Spleen (tissue), 11 donors: ENCODE measurements around the gene PDE4D. TPM values are rescaled to one million over a fixed set of nuclear protein-coding genes. Genes with fewer than 3 reads are reported as not detected.
A peak's percentile ranks its signal among the peaks of the same experiment; 100 is the strongest.

Experiments used
- DNase-seq: peaks from one replicate; pipeline ENCODE4 v3.0.0-alpha.2; 2020
- H3K27ac ChIP-seq, 8 donors: fragments of 200-600 bp; sonication (generic) in 7 of 8; 1 replicate in 4 of 8; 2 replicates in 4 of 8; pipeline versions ENCODE4 v1.5.0 to v1.8.0; 2016 to 2021; ENCODE audit warnings: inconsistent platforms in 4 of 8, mild to moderate bottlenecking in 4 of 8, moderate library complexity in 1 of 8
- H3K27me3 ChIP-seq, 7 donors: fragments of 200-600 bp; sonication (generic) in 6 of 7; replicated peaks in 1 of 7; 1 replicate in 4 of 7; 2 replicates in 3 of 7; pipeline versions ENCODE4 v1.5.0 to v1.8.0; 2016 to 2021; ENCODE audit warnings: inconsistent platforms in 3 of 7, mild to moderate bottlenecking in 1 of 7
- H3K36me3 ChIP-seq, 6 donors: fragments of 200-600 bp; sonication (generic) in 5 of 6; 1 replicate in 4 of 6; 2 replicates in 2 of 6; pipeline versions ENCODE4 v1.5.0 to v1.8.0; 2016 to 2021; ENCODE audit warnings: inconsistent platforms in 2 of 6
- H3K4me1 ChIP-seq, 6 donors: fragments of 200-600 bp; sonication (generic) in 5 of 6; 1 replicate in 3 of 6; 2 replicates in 3 of 6; pipeline versions ENCODE4 v1.5.0 to v1.8.0; 2016 to 2021; ENCODE audit warnings: inconsistent platforms in 3 of 6
- H3K4me3 ChIP-seq, 8 donors: fragments of 200-600 bp; sonication (generic) in 7 of 8; 1 replicate in 4 of 8; 2 replicates in 4 of 8; pipeline versions ENCODE4 v1.5.0 to v1.8.0; 2016 to 2021; ENCODE audit warnings: inconsistent platforms in 4 of 8, mild to moderate bottlenecking in 4 of 8, moderate library complexity in 2 of 8
- H3K9me3 ChIP-seq, 8 donors: fragments of 200-600 bp; sonication (generic) in 7 of 8; 1 replicate in 4 of 8; 2 replicates in 4 of 8; pipeline versions ENCODE4 v1.5.0 to v1.8.0; 2016 to 2021; ENCODE audit warnings: inconsistent platforms in 4 of 8
- CTCF ChIP-seq, 11 experiments: fragments of 200-600 bp in 7 of 11; fragments of 450-650 bp in 4 of 11; sonication (generic) in 4 of 11; IDR thresholded peaks in 8 of 11; conservative IDR thresholded peaks in 3 of 11; 1 replicate in 7 of 11; 2 replicates in 4 of 11; pipeline versions ENCODE4 v1.4.0 to v1.8.0; 2016 to 2021; ENCODE audit warnings: antibody characterized with exemption in 11 of 11, inconsistent platforms in 4 of 11, mild to moderate bottlenecking in 1 of 11
- POLR2A ChIP-seq, 3 donors: fragments of 450-650 bp; IDR thresholded peaks; one replicate each; pipeline ENCODE4 v1.5.1; 2017; ENCODE audit warnings: antibody characterized with exemption in 3 of 3, mild to moderate bottlenecking in 1 of 3
- POLR2AphosphoS5 ChIP-seq, 3 donors: sonication (generic); formaldehyde crosslinking; IDR thresholded peaks; one replicate each; pipeline ENCODE4 v1.5.1; 2017; ENCODE audit warnings: antibody characterized with exemption in 3 of 3
- WGBS, 5 donors: extraction: QIAGEN DNeasy Blood & Tissue Kit in 3 of 5; methylation state at CpG; one replicate each; pipeline versions ENCODE4 v1.1.5 to v1.1.7; 2013 to 2018; 5-methylcytosine and 5-hydroxymethylcytosine counted together
- intact Hi-C: fragments of 100-400 bp; cut with DNase I; formaldehyde crosslinking; loops from one replicate; pipeline ENCODE4 v1.15.0; 2023; ENCODE audit warnings: low total_unique reads
- polyA plus RNA-seq, 3 donors: library from polyadenylated mRNA; stranded (reverse); fragments of 200-250 nt; gene quantifications; one replicate each; pipeline ENCODE4 v1.2.1, GENCODE V29; 2013
- total RNA-seq, 7 donors: library from RNA; depleted of rRNA in 3 of 7; stranded (reverse); fragments of >200 nt in 3 of 7; fragmentation: NEBNext Ultra II Directional in 4 of 7; extraction: Animal tissue kit (Norgen Biotek cat#: 25700) in 4 of 7; gene quantifications; one replicate each; pipeline versions ENCODE4 v1.1.0 to v1.2.1, GENCODE V29; 2016 to 2021
- donor health status: healthy with polysubstance abuse.
- donor health status: DM: no; HTN: no; CAD: no; lungs with moderate emphysema.
- donor health status: DM: no; HTN: no; CAD: no.
- donor health status: Bipolar disorder and iron deficiency.
- donor health status: healthy.
- donor health status: DM: no; HTN: no; CAD: no.
- donor health status: DM: yes; HTN: yes; CAD: no.

Gene PDE4D
- total and polyA plus RNA-seq, 10 donors = 0.88 to 51.8 (median 18.2) TPM

- no peak for DNase-seq
- Histone ChIP-seq H3K9me3 (no peaks in the 10 kb centered on the region), H3K36me3 (no peaks in the 10 kb centered on the region), H3K4me3 (no peak overlapping the region), H3K27ac (no peak overlapping the region), H3K27me3 (no peaks in the 10 kb centered on the region), H3K4me1 (peaks cover 0 to 33% (median 0%) of the 10 kb centered on the region in 6 donors)
- intact Hi-C loops = loop anchor here (10.0 kb wide), 1 partner anchor 1152 kb away; the partner anchor contains the start of genes ERCC8 and NDUFAF2
- TF ChIP-seq POLR2AphosphoS5 (IDR thresholded peaks at IDR 0.05) (no peak), CTCF (IDR thresholded peaks at IDR 0.05 in 8 of 11, conservative IDR thresholded peaks at IDR 0.05 in 3 of 11) (no peak), POLR2A (IDR thresholded peaks at IDR 0.05) (no peak)
- WGBS, 5 donors = 73 to 90% (median 79%) methylated on average over 6 of the region's 6 CpGs
Observed at GRCh38 chr5:59792983-59793585, 100.4 kb downstream of the PDE4D start.

- H3K4me1 ChIP-seq = peaks cover 0 to 33% (median 0%) of the 10 kb centered on the region in 6 donors
- H3K27ac ChIP-seq = peak overlapping the region in 2 of 8 donors; percentile 53 to 54
- no peaks in the 10 kb centered on the region for H3K36me3 ChIP-seq
- 85 to 98% (median 94%) methylated on average over 3 of the region's 3 CpGs for WGBS, 5 donors
- DNase-seq = no peak
- no peaks in the 10 kb centered on the region for H3K27me3 ChIP-seq
- intact Hi-C loops = loop anchor here (10.0 kb wide), 1 partner anchor 1153 kb away; the partner anchor contains the start of genes ERCC8 and NDUFAF2
- no peak overlapping the region for H3K4me3 ChIP-seq
- TF ChIP-seq CTCF (IDR thresholded peaks at IDR 0.05 in 8 of 11, conservative IDR thresholded peaks at IDR 0.05 in 3 of 11) = no peak
- TF ChIP-seq POLR2AphosphoS5 (IDR thresholded peaks at IDR 0.05) = no peak
- no peak for TF ChIP-seq POLR2A (IDR thresholded peaks at IDR 0.05)
- no peaks in the 10 kb centered on the region for H3K9me3 ChIP-seq
Observed at GRCh38 chr5:59791617-59792016, 101.9 kb downstream of the PDE4D start.

GRCh38 chr5:59790776-59791475 is 102.6 kb downstream of the PDE4D start:
- intact Hi-C loops = loop anchor here (10.0 kb wide), 1 partner anchor 1154 kb away; the partner anchor contains the start of genes ERCC8 and NDUFAF2
- no peak for TF ChIP-seq POLR2A (IDR thresholded peaks at IDR 0.05)
- no peak for TF ChIP-seq CTCF (IDR thresholded peaks at IDR 0.05 in 8 of 11, conservative IDR thresholded peaks at IDR 0.05 in 3 of 11)
- TF ChIP-seq POLR2AphosphoS5 (IDR thresholded peaks at IDR 0.05) = no peak
- H3K36me3 ChIP-seq = no peaks in the 10 kb centered on the region
- H3K27ac ChIP-seq = peak overlapping the region in 5 of 8 donors; percentile 16 to 54 (median 47)
- peaks cover 0 to 32% (median 0%) of the 10 kb centered on the region in 6 donors for H3K4me1 ChIP-seq
- no peaks in the 10 kb centered on the region for H3K9me3 ChIP-seq
- no peaks in the 10 kb centered on the region for H3K27me3 ChIP-seq
- 77 to 86% (median 83%) methylated on average over 9 of the region's 9 CpGs for WGBS, 5 donors
- DNase-seq = no peak
- peak overlapping the region in 1 of 8 donors; percentile 30 for H3K4me3 ChIP-seq

- H3K4me3 ChIP-seq = peak overlapping the region in 1 of 8 donors; percentile 30
- TF ChIP-seq POLR2AphosphoS5 (IDR thresholded peaks at IDR 0.05) (peak in 1 of 3 donors; percentile 43), CTCF (IDR thresholded peaks at IDR 0.05 in 8 of 11, conservative IDR thresholded peaks at IDR 0.05 in 3 of 11) (no peak)
- H3K27me3 ChIP-seq = no peaks in the 10 kb centered on the region
- peaks cover 0 to 26% (median 0%) of the 10 kb centered on the region in 6 donors for H3K4me1 ChIP-seq
- DNase-seq = no peak
- no peaks in the 10 kb centered on the region for H3K36me3 ChIP-seq
- H3K9me3 ChIP-seq = no peaks in the 10 kb centered on the region
- intact Hi-C loops = loop anchor here (10.0 kb wide), 1 partner anchor 1154 kb away; the partner anchor contains the start of genes ERCC8 and NDUFAF2
- 26 to 39% (median 32%) methylated on average over 7 of the region's 7 CpGs for WGBS, 5 donors
- peak overlapping the region in 6 of 8 donors; percentile 16 to 54 (median 46) for H3K27ac ChIP-seq
Observed at GRCh38 chr5:59790376-59790775, 103.2 kb downstream of the PDE4D start.
